Dendritic cell treated with granulocyte-macrophage colony-stimulating factor and Interleukin-4, amounts not matched to agents 40 ng/mL and 50 ng/mL, for 4 days (primary cell): ENCODE data around the gene ZNF443.
"Not testable (repeated sequence)": the region's sequence is repeated elsewhere in the genome, so short reads cannot be mapped to it uniquely, and the experiment has no call there.

Source experiments
- H3K27ac Mint-ChIP-seq: one replicate; pipeline ENCODE4 v1.8.0; 2022; ENCODE audit warnings: mild to moderate bottlenecking, mixed read lengths
- H3K27me3 Mint-ChIP-seq: one replicate; pipeline ENCODE4 v1.8.0; 2022; ENCODE audit warnings: mild to moderate bottlenecking, mixed read lengths
- H3K36me3 Mint-ChIP-seq: one replicate; pipeline ENCODE4 v1.8.0; 2022; ENCODE audit warnings: low read depth, mixed read lengths
- H3K4me1 Mint-ChIP-seq: one replicate; pipeline ENCODE4 v1.8.0; 2022; ENCODE audit warnings: low read depth, mixed read lengths
- H3K4me3 Mint-ChIP-seq: one replicate; pipeline ENCODE4 v1.8.0; 2022; ENCODE audit warnings: mild to moderate bottlenecking, moderate library complexity, mixed read lengths
- H3K9me3 Mint-ChIP-seq: one replicate; pipeline ENCODE4 v1.8.0; 2022; ENCODE audit warnings: mixed read lengths
- intact Hi-C: fragments of 100-400 bp; cut with micrococcal nuclease; formaldehyde crosslinking; loops from one replicate; pipeline ENCODE4 v1.15.0; 2022

ZNF443 gene

GRCh38 chr19:12440541-12441316, at the start of gene ZNF443:
ZNF443 (minus strand) TSS chr19:12441021; CDS start chr19:12440914, 107 bp downstream.
- Mint-ChIP-seq H3K27me3 (no peaks in the 10 kb centered on the region), H3K36me3 (peaks cover 18% of the 10 kb centered on the region), H3K4me3 (peak within 1 kb of the TSS; percentile 100), H3K27ac (peak within 1 kb of the TSS; percentile 89), H3K4me1 (peaks cover 12% of the 10 kb centered on the region), H3K9me3 (peaks cover 36% of the 10 kb centered on the region)
- intact Hi-C loops, result loop anchor here (2.0 kb wide), 2 partner anchors 44 to 146 kb away; partner anchors contain the start of genes ZNF44 and ZNF709

- H3K27me3 Mint-ChIP-seq, H3K9me3 Mint-ChIP-seq, H3K27ac Mint-ChIP-seq, H3K4me3 Mint-ChIP-seq, H3K36me3 Mint-ChIP-seq, intact Hi-C loops: not testable (repeated sequence)
- H3K4me1 Mint-ChIP-seq, result peaks cover 31% of the 10 kb centered on the region
Observed at GRCh38 chr19:12486265-12486783, 45.5 kb upstream of the ZNF443 start.

DNA sequence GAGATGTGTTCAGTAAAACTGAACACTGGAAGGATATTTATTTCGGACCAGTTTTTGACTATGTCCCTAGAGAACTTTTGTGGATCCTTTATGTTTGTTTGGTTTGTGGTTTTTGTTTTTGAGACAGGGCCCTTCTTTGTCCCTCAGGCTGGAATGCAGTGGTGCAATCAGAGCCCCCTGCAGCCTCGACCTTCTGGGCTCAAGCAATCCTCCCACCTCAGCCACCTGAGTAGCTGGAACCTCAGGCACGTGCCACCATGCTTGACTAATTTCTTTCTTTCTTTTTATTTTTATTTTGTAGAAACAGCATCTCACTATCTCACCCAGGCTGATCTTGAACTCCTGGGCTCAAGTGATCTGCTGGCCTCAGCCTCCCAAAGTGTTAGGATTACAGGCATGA, 44.8 kb upstream of the ZNF443 start:
- intact Hi-C loops, result loop anchor here (2.0 kb wide), 1 partner anchor 45 kb away; the partner anchor contains the start of gene ZNF443
- Mint-ChIP-seq H3K27ac (peak overlapping the region; percentile 84), H3K9me3 (peaks cover 9% of the 10 kb centered on the region), H3K27me3 (peaks cover 4% of the 10 kb centered on the region), H3K4me1 (peaks cover 31% of the 10 kb centered on the region), H3K36me3 (peaks cover 9% of the 10 kb centered on the region), H3K4me3 (no peak overlapping the region)

DNA sequence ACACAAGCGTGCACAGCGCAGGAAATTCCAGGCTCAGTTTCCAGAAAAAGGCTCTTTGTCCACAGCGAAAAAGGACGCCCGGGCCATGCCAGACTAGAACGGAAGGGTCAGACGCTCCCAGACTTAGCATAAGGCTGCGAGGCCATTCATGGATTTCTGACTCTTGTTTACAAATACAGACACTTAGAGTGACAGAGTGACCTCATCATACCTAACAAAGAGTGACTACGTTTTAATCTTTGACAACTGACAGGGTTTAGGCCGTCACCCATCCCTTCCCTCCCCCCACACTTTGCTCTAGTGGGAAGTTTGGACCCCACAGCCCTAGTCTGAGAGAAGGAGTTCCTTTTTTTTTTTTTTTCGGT, 44.2 kb upstream of the ZNF443 start:
- intact Hi-C loops, result loop anchor here (2.0 kb wide), 1 partner anchor 44 kb away; the partner anchor contains the start of gene ZNF443
- H3K27me3 Mint-ChIP-seq, result peaks cover 4% of the 10 kb centered on the region

DNA sequence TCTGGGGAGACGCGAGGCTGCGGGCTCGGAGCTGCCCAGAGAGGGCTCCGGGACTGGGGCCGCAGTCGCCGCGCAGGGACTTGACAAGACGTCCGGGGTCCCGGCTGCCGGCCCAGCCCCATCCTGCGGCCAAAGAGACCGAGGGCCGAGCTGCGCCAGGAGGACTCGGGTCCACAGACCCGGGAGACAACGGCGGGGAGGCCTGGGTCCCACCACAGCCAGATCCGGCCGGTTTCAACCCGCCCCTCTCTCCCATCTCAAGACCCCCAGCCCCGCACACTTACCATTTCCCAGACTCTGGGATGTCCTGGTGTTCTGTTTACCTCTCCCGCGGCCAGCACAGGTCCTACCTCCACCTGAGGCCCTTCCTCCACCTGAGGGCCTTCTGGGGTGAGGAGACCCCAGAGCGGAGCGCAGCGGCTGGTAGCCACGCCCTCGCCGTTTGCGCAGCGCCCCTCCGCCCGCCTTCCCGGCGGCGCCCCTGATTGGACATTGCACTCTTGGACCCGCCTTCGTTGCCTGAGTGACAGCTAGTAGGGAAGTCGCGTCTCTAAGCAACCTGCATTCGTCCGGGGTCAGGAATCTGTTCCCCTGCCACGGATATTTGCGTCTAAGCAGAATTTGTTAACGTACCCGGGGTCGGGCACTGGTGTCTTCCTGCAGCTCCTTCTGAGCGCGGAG, 43.7 kb upstream of the ZNF443 start, which contains the start of gene ZNF709:
Gene ZNF709 (minus strand): TSS at position 446 of the 681 bp plus-strand sequence. CDS start 159 bp downstream, at position 287.
- intact Hi-C loops, result loop anchor here (2.0 kb wide), 1 partner anchor 44 kb away; the partner anchor contains the start of gene ZNF443
- H3K9me3 Mint-ChIP-seq, result peaks cover 9% of the 10 kb centered on the region
- H3K36me3 Mint-ChIP-seq, result peaks cover 9% of the 10 kb centered on the region
- peak within 1 kb of the TSS; percentile 96 for H3K4me3 Mint-ChIP-seq
- peak within 1 kb of the TSS; percentile 84 for H3K27ac Mint-ChIP-seq
- H3K4me1 Mint-ChIP-seq, result peaks cover 31% of the 10 kb centered on the region
- peaks cover 4% of the 10 kb centered on the region for H3K27me3 Mint-ChIP-seq

More for the DNA sequence above, 44.2 kb upstream of the ZNF443 start:
- Mint-ChIP-seq H3K27ac (peak overlapping the region; percentile 84), H3K4me3 (peak overlapping the region; percentile 96), H3K36me3 (peaks cover 9% of the 10 kb centered on the region), H3K9me3 (peaks cover 9% of the 10 kb centered on the region), H3K4me1 (peaks cover 31% of the 10 kb centered on the region)

DNA sequence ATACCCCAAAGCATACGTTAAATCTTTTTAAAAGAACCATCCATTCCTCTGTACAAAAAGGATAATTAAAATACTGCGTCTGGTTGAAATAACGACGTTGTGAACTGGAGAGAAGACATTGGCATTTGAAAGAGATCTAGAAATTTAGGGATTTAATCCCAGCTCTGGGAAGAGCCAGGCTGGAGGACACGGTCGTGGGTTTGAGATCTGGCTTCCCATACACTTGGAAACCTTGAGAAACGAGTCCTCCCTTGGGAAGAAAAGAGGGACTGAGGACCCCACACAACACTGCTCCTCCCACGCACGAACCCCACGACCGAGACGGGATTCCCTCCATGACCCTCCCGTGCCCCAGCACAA, 43.2 kb upstream of the ZNF443 start:
- Mint-ChIP-seq H3K4me3 (peak overlapping the region; percentile 96), H3K27me3 (peaks cover 4% of the 10 kb centered on the region), H3K36me3 (peaks cover 9% of the 10 kb centered on the region), H3K9me3 (peaks cover 9% of the 10 kb centered on the region), H3K4me1 (peaks cover 31% of the 10 kb centered on the region), H3K27ac (peak overlapping the region; percentile 84)
- intact Hi-C loops, result loop anchor here (2.0 kb wide), 1 partner anchor 43 kb away; the partner anchor contains the start of gene ZNF443

- peaks cover 9% of the 10 kb centered on the region for H3K9me3 Mint-ChIP-seq
- peaks cover 9% of the 10 kb centered on the region for H3K36me3 Mint-ChIP-seq
- intact Hi-C loops, result no loop called here
- H3K27ac Mint-ChIP-seq, result no peak overlapping the region
- H3K4me1 Mint-ChIP-seq, result peaks cover 31% of the 10 kb centered on the region
- H3K27me3 Mint-ChIP-seq, result peaks cover 4% of the 10 kb centered on the region
- no peak overlapping the region for H3K4me3 Mint-ChIP-seq
Observed at GRCh38 chr19:12482509-12482886, 41.7 kb upstream of the ZNF443 start.

DNA sequence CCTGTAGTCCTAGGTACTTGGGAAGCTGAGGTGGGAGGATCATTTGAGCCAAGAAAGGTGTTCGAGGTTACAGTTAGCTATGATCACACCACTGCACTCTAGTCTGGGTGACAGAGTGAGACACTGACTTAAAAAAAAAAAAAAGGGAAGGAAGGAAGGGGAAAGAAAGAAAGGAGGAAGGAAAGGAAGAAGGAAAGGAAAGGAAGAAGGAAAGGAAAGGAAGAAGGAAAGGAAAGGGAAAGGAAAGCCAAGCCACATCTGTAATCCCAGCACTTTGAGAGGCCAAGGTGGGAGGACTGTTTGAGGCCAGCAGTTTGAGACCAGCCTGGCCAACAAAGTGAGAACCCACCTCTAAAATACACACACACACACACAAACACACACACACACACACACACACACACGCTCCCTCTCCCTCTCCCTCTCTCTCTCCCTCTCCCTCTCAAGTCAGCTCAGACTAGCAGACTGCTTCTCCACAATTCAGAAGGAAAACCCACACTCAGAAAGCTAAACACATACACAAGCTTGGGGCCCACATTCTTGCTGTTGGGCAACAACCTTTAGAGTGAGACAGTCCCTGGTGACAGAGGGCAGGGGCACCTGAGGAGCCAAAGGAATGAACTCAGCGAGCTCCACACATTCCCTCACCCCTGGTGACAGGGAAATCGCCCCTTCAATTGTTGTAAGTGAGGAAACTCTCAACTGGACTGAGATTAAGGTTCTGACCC, 41.1 kb upstream of the ZNF443 start:
- no peak overlapping the region for H3K4me3 Mint-ChIP-seq
- no peak overlapping the region for H3K27ac Mint-ChIP-seq
- peaks cover 4% of the 10 kb centered on the region for H3K27me3 Mint-ChIP-seq
- H3K4me1 Mint-ChIP-seq, result peaks cover 31% of the 10 kb centered on the region
- intact Hi-C loops, result no loop called here
- H3K9me3 Mint-ChIP-seq, result peaks cover 9% of the 10 kb centered on the region
- peaks cover 9% of the 10 kb centered on the region for H3K36me3 Mint-ChIP-seq

DNA sequence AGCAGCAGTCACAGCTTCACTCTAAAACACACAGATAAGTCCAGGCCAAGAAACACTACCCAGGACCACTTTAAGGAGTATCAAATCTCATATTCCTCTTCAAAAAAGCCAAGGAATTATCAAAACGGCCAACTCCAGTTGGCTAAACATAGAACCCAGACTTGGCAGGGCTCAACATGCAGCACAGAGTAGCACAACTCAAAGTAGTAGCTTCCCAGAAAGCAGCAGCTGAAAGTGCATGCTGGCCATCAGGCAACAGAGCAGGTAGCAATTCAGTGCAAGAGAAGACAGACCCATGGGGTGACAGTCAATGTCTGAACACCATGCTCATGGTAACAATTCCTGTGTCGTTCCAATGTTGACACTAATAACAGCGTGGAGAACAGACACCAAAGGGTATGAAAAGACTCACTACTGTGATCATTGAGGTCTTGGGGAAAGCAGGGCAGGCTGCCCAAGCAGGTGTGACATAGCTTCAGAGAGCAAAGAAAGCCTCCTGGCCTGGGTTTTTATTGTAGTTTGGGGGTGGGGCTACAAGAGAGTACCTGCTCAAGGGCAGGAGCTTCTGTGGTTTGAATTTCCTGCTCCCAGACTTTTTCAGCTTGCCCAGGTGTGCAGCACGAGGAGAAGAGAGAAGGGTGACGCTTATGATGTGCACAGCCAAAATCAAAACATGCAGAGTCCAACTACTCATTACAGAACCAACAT, 37.6 kb upstream of the ZNF443 start:
- intact Hi-C loops, result no loop called here
- H3K4me1 Mint-ChIP-seq, result peaks cover 15% of the 10 kb centered on the region
- H3K9me3 Mint-ChIP-seq, result peaks cover 20% of the 10 kb centered on the region
- H3K27ac Mint-ChIP-seq, result no peak overlapping the region
- H3K4me3 Mint-ChIP-seq, result no peak overlapping the region
- H3K36me3 Mint-ChIP-seq, result no peaks in the 10 kb centered on the region
- H3K27me3 Mint-ChIP-seq, result no peaks in the 10 kb centered on the region

GRCh38 chr19:12467651-12468050, 26.8 kb upstream of the ZNF443 start:
- intact Hi-C loops, H3K4me3 Mint-ChIP-seq, H3K27ac Mint-ChIP-seq, H3K4me1 Mint-ChIP-seq, H3K27me3 Mint-ChIP-seq: not testable (repeated sequence)
- Mint-ChIP-seq H3K9me3 (peaks cover 70% of the 10 kb centered on the region), H3K36me3 (peaks cover 33% of the 10 kb centered on the region)

DNA sequence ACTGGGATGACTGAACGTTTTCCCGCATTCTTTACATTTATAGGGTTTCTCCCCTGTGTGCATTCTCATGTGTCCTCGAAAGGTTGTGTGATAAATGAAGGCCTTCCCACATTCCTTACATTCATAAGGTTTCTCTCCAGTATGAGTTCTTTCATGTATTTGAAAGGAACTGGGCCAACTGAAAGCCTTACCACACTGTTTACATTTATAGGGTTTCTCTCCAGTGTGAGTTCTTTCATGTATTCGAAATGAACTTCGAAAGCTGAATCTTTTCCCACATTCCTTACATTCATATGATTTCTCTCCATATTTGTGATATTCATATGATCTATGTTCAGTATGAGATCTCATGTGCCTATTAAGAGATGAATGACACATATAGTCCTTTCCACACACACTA, 24.4 kb upstream of the ZNF443 start:
- intact Hi-C loops, result no loop called here
- Mint-ChIP-seq H3K9me3 (peaks cover 70% of the 10 kb centered on the region), H3K27me3 (no peaks in the 10 kb centered on the region), H3K4me3 (no peak overlapping the region), H3K4me1 (no peaks in the 10 kb centered on the region), H3K27ac (no peak overlapping the region), H3K36me3 (peaks cover 28% of the 10 kb centered on the region)

DNA sequence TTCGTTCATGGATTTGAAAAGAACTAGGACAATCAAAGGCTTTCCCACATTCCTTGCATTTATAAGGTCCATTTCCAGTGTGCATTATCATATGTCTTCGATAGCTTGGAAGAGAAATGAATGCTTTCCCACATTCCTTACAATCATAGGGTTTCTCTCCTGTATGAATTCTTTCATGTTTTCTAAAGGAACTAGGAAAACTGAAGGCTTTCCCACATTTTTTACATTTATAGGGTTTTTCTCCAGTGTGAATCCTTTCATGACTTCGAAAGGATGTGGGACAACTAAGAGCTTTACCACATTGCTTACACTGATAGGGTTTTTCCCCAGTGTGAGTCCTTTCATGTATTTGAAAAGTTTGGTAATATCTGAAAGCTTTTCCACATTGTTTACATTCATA, 23.9 kb upstream of the ZNF443 start:
- H3K4me3 Mint-ChIP-seq, result no peak overlapping the region
- no peak overlapping the region for H3K27ac Mint-ChIP-seq
- intact Hi-C loops, result no loop called here
- H3K36me3 Mint-ChIP-seq, result peaks cover 23% of the 10 kb centered on the region
- no peaks in the 10 kb centered on the region for H3K4me1 Mint-ChIP-seq
- H3K27me3 Mint-ChIP-seq, result no peaks in the 10 kb centered on the region
- peaks cover 70% of the 10 kb centered on the region for H3K9me3 Mint-ChIP-seq

GRCh38 chr19:12464139-12464538, 23.3 kb upstream of the ZNF443 start:
- H3K27ac Mint-ChIP-seq, H3K4me3 Mint-ChIP-seq, H3K4me1 Mint-ChIP-seq, H3K27me3 Mint-ChIP-seq, intact Hi-C loops: not testable (repeated sequence)
- Mint-ChIP-seq H3K36me3 (peaks cover 22% of the 10 kb centered on the region), H3K9me3 (peaks cover 70% of the 10 kb centered on the region)
